CD4-positive, alpha-beta memory T cell (primary cell): ENCODE results near the gene ZDHHC14. TPM values are rescaled to one million over a fixed set of nuclear protein-coding genes. Genes with fewer than 3 reads are reported as not detected.
A peak's percentile ranks its signal among the peaks of the same experiment; 100 is the strongest.

Experiments used
- CTCF ChIA-PET: fragments of 350-600 bp; sonication (Branson Sonifier 250); formaldehyde crosslinking; loops from one replicate; lab custom pipeline; 2021; ENCODE audit warnings: inconsistent platforms; ENCODE audit not compliant: partially characterized antibody; lab: Charles Lee
- POLR2A ChIA-PET: fragments of 350-600 bp; sonication (Branson Sonifier 250); formaldehyde crosslinking; loops from one replicate; lab custom pipeline; 2021; ENCODE audit not compliant: partially characterized antibody; lab: Charles Lee
- DNase-seq, 5 donors: peaks; one replicate each; pipeline versions ENCODE4 v3.0.0 to v3.0.0-alpha.2; 2020 to 2022; ENCODE audit warnings: mixed read lengths in 1 of 5
- H3K27ac ChIP-seq: one replicate; pipeline ENCODE4 v1.7.0; 2013; ENCODE audit warnings: low read depth, low read length
- H3K27me3 ChIP-seq: 2 replicates; pipeline ENCODE4 v1.7.0; 2013; ENCODE audit warnings: mild to moderate bottlenecking, low read length, moderate library complexity; ENCODE audit not compliant: insufficient read depth
- H3K36me3 ChIP-seq: 2 replicates; pipeline ENCODE4 v1.7.0; 2013; ENCODE audit warnings: mild to moderate bottlenecking, low read length, moderate library complexity; ENCODE audit not compliant: insufficient read depth
- H3K4me1 ChIP-seq: 2 replicates; pipeline ENCODE4 v1.7.0; 2013; ENCODE audit warnings: mild to moderate bottlenecking, low read length, moderate library complexity; ENCODE audit not compliant: insufficient read depth
- H3K4me3 ChIP-seq, 2 donors: one replicate each; pipeline ENCODE4 v1.7.0; 2013; ENCODE audit warnings: low read length in 2 of 2, mild to moderate bottlenecking in 1 of 2
- H3K9me3 ChIP-seq, 2 donors: one replicate each; pipeline ENCODE4 v1.7.0; 2013; ENCODE audit warnings: low read length in 2 of 2, control low read depth in 1 of 2; ENCODE audit not compliant: control insufficient read depth in 1 of 2
- H3K27ac Mint-ChIP-seq, 7 donors: one replicate each; pipeline ENCODE4 v1.8.0; 2020 to 2021; ENCODE audit warnings: mixed read lengths in 7 of 7, mild to moderate bottlenecking in 6 of 7, inconsistent platforms in 3 of 7, moderate library complexity in 3 of 7
- H3K27me3 Mint-ChIP-seq, 2 donors: one replicate each; pipeline ENCODE4 v1.8.0; 2020 to 2021; ENCODE audit warnings: mixed read lengths in 2 of 2
- H3K36me3 Mint-ChIP-seq, 2 donors: one replicate each; pipeline ENCODE4 v1.8.0; 2020 to 2021; ENCODE audit warnings: mixed read lengths in 2 of 2, inconsistent platforms in 1 of 2, mild to moderate bottlenecking in 1 of 2
- H3K4me1 Mint-ChIP-seq, 4 donors: one replicate each; pipeline ENCODE4 v1.8.0; 2020 to 2021; ENCODE audit warnings: mixed read lengths in 4 of 4, mild to moderate bottlenecking in 1 of 4
- H3K4me3 Mint-ChIP-seq, 8 donors: one replicate each; pipeline ENCODE4 v1.8.0; 2020 to 2021; ENCODE audit warnings: mixed read lengths in 8 of 8, mild to moderate bottlenecking in 7 of 8, moderate library complexity in 6 of 8, inconsistent platforms in 3 of 8
- H3K9me3 Mint-ChIP-seq, 8 donors: one replicate each; pipeline ENCODE4 v1.8.0; 2020 to 2021; ENCODE audit warnings: mixed read lengths in 8 of 8, mild to moderate bottlenecking in 5 of 8, inconsistent platforms in 3 of 8, moderate library complexity in 1 of 8
- intact Hi-C: fragments of 100-400 bp; cut with micrococcal nuclease; formaldehyde crosslinking; loops from one replicate; pipeline ENCODE4 v1.15.1; 2023
- polyA plus RNA-seq, 2 donors: library from polyadenylated mRNA; unstranded; fragments of 300-500 nt; fragmentation: Illumina TruSeq; gene quantifications; one replicate each; pipeline ENCODE4 v1.2.3, GENCODE V29; 2021
- total RNA-seq, 2 experiments: library from RNA; stranded (reverse); gene quantifications; one replicate each; pipeline ENCODE4 v1.2.3, GENCODE V29; 2021

ZDHHC14 gene
- total and polyA plus RNA-seq, 4 experiments from 2014 or later = 1.5 to 1.9 (median 1.7) TPM

GRCh38 chr6:157481865-157482249 lies 100.9 kb downstream of the ZDHHC14 start:
- H3K4me3 ChIP-seq = no peak overlapping the region
- no peak for DNase-seq
- no peak overlapping the region for H3K27ac ChIP-seq
- peak overlapping the region in 1 of 7 donors; percentile 27 for H3K27ac Mint-ChIP-seq
- no peaks in the 10 kb centered on the region for H3K27me3 Mint-ChIP-seq
- peaks cover 6% of the 10 kb centered on the region for H3K4me1 ChIP-seq
- intact Hi-C loops = no loop called here
- H3K4me3 Mint-ChIP-seq = no peak overlapping the region
- H3K4me1 Mint-ChIP-seq = peaks cover 9 to 11% (median 10%) of the 10 kb centered on the region in 4 donors
- peaks cover 0 to 2% (median 0%) of the 10 kb centered on the region in 8 donors for H3K9me3 Mint-ChIP-seq
- H3K36me3 Mint-ChIP-seq = no peaks in the 10 kb centered on the region
- no peaks in the 10 kb centered on the region for H3K9me3 ChIP-seq
- POLR2A ChIA-PET = no interaction called here
- no peaks in the 10 kb centered on the region for H3K36me3 ChIP-seq
- no peaks in the 10 kb centered on the region for H3K27me3 ChIP-seq
- CTCF ChIA-PET = interaction anchor here (0.6 to 1.4 kb wide), 2 partner anchors 31 to 184 kb away, joined by 3 read pairs; no protein-coding TSS in a partner anchor

GRCh38 chr6:157483770-157484169 lies 102.8 kb downstream of the ZDHHC14 start:
- peaks cover 0 to 2% (median 0%) of the 10 kb centered on the region in 8 donors for H3K9me3 Mint-ChIP-seq

GRCh38 chr6:157484181-157484580 lies 103.2 kb downstream of the ZDHHC14 start:
- Mint-ChIP-seq H3K27me3 (no peaks in the 10 kb centered on the region), H3K9me3 (peaks cover 0 to 2% (median 0%) of the 10 kb centered on the region in 8 donors), H3K27ac (no peak overlapping the region), H3K36me3 (no peaks in the 10 kb centered on the region), H3K4me3 (no peak overlapping the region), H3K4me1 (peaks cover 9 to 21% (median 17%) of the 10 kb centered on the region in 4 donors)
- H3K27me3 ChIP-seq = no peaks in the 10 kb centered on the region
- no peaks in the 10 kb centered on the region for H3K9me3 ChIP-seq
- peaks cover 19% of the 10 kb centered on the region for H3K4me1 ChIP-seq
- ChIA-PET POLR2A (no interaction called here), CTCF (interaction anchor here (0.7 kb wide), 1 partner anchor 883 kb away, joined by 3 read pairs; no protein-coding TSS in a partner anchor)
- H3K36me3 ChIP-seq = no peaks in the 10 kb centered on the region
- no peak for DNase-seq
- H3K27ac ChIP-seq = no peak overlapping the region
- no peak overlapping the region for H3K4me3 ChIP-seq
- intact Hi-C loops = no loop called here

More at GRCh38 chr6:157483770-157484169, 102.8 kb downstream of the ZDHHC14 start:
- ChIA-PET CTCF (interaction anchor here (0.7 kb wide), 1 partner anchor 883 kb away, joined by 3 read pairs; no protein-coding TSS in a partner anchor), POLR2A (no interaction called here)
- Histone ChIP-seq H3K27ac (no peak overlapping the region), H3K4me3 (no peak overlapping the region), H3K27me3 (no peaks in the 10 kb centered on the region), H3K4me1 (peaks cover 15% of the 10 kb centered on the region), H3K36me3 (no peaks in the 10 kb centered on the region), H3K9me3 (no peaks in the 10 kb centered on the region)
- Mint-ChIP-seq H3K4me3 (no peak overlapping the region), H3K4me1 (peaks cover 9 to 21% (median 16%) of the 10 kb centered on the region in 4 donors), H3K27me3 (no peaks in the 10 kb centered on the region), H3K27ac (no peak overlapping the region), H3K36me3 (no peaks in the 10 kb centered on the region)
- no peak for DNase-seq
- intact Hi-C loops = no loop called here

- H3K27me3 Mint-ChIP-seq = peaks cover 3% of the 10 kb centered on the region in 2 donors
- H3K9me3 ChIP-seq = no peaks in the 10 kb centered on the region
- H3K4me1 ChIP-seq = peaks cover 26% of the 10 kb centered on the region
- ChIA-PET CTCF (no interaction called here), POLR2A (interaction anchor here (1.1 kb wide), 1 partner anchor 107 kb away, joined by 3 read pairs; no protein-coding TSS in a partner anchor)
- H3K27ac Mint-ChIP-seq = peak overlapping the region; percentile 17 to 93 (median 76)
- peak in 3 of 5 donors; percentile 19 to 42 (median 38) for DNase-seq
- H3K4me3 ChIP-seq = no peak overlapping the region
- peaks cover 0 to 2% (median 0%) of the 10 kb centered on the region in 8 donors for H3K9me3 Mint-ChIP-seq
- H3K4me3 Mint-ChIP-seq = peak overlapping the region in 7 of 8 donors; percentile 24 to 75 (median 49)
- no peaks in the 10 kb centered on the region for H3K27me3 ChIP-seq
- no peaks in the 10 kb centered on the region for H3K36me3 ChIP-seq
- H3K27ac ChIP-seq = no peak overlapping the region
- no peaks in the 10 kb centered on the region for H3K36me3 Mint-ChIP-seq
- intact Hi-C loops = no loop called here
- peaks cover 14 to 28% (median 23%) of the 10 kb centered on the region in 4 donors for H3K4me1 Mint-ChIP-seq
These were observed 105.6 kb downstream of the ZDHHC14 start for GRCh38 chr6:157486572-157486971.

GRCh38 chr6:157487110-157487773 lies 106.3 kb downstream of the ZDHHC14 start:
- ChIA-PET POLR2A (interaction anchor here (1.1 kb wide), 1 partner anchor 107 kb away, joined by 3 read pairs; no protein-coding TSS in a partner anchor), CTCF (no interaction called here)
- H3K36me3 ChIP-seq = no peaks in the 10 kb centered on the region
- intact Hi-C loops = no loop called here
- H3K4me1 Mint-ChIP-seq = peaks cover 14 to 28% (median 23%) of the 10 kb centered on the region in 4 donors
- H3K4me1 ChIP-seq = peaks cover 26% of the 10 kb centered on the region
- H3K36me3 Mint-ChIP-seq = no peaks in the 10 kb centered on the region
- peak overlapping the region in 4 of 7 donors; percentile 17 to 92 (median 70) for H3K27ac Mint-ChIP-seq
- no peak overlapping the region for H3K4me3 ChIP-seq
- peak overlapping the region in 2 of 8 donors; percentile 22 to 50 for H3K4me3 Mint-ChIP-seq
- no peaks in the 10 kb centered on the region for H3K27me3 ChIP-seq
- peaks cover 3% of the 10 kb centered on the region in 2 donors for H3K27me3 Mint-ChIP-seq
- H3K9me3 Mint-ChIP-seq = peaks cover 0 to 2% (median 0%) of the 10 kb centered on the region in 8 donors
- DNase-seq = no peak
- no peaks in the 10 kb centered on the region for H3K9me3 ChIP-seq
- H3K27ac ChIP-seq = no peak overlapping the region

- no peak overlapping the region for H3K27ac ChIP-seq
- ChIA-PET CTCF (no interaction called here), POLR2A (no interaction called here)
- H3K27ac Mint-ChIP-seq = peak overlapping the region in 1 of 7 donors; percentile 37
- H3K4me1 Mint-ChIP-seq = peaks cover 14 to 28% (median 23%) of the 10 kb centered on the region in 4 donors
- H3K27me3 ChIP-seq = no peaks in the 10 kb centered on the region
- peaks cover 3% of the 10 kb centered on the region in 2 donors for H3K27me3 Mint-ChIP-seq
- no peak overlapping the region for H3K4me3 Mint-ChIP-seq
- H3K9me3 ChIP-seq = no peaks in the 10 kb centered on the region
- intact Hi-C loops = no loop called here
- peaks cover 26% of the 10 kb centered on the region for H3K4me1 ChIP-seq
- H3K36me3 ChIP-seq = no peaks in the 10 kb centered on the region
- no peaks in the 10 kb centered on the region for H3K36me3 Mint-ChIP-seq
- H3K9me3 Mint-ChIP-seq = peaks cover 0 to 2% (median 0%) of the 10 kb centered on the region in 8 donors
- no peak for DNase-seq
- no peak overlapping the region for H3K4me3 ChIP-seq
These were observed 107.1 kb downstream of the ZDHHC14 start for GRCh38 chr6:157488058-157488457.

GRCh38 chr6:157488716-157489118 lies 107.7 kb downstream of the ZDHHC14 start:
- POLR2A ChIA-PET = no interaction called here
- Histone ChIP-seq H3K4me1 (peaks cover 26% of the 10 kb centered on the region), H3K36me3 (no peaks in the 10 kb centered on the region)

More at GRCh38 chr6:157488716-157489118, 107.7 kb downstream of the ZDHHC14 start:
- Mint-ChIP-seq H3K27ac (no peak overlapping the region), H3K9me3 (peaks cover 0 to 2% (median 0%) of the 10 kb centered on the region in 8 donors), H3K27me3 (peaks cover 3% of the 10 kb centered on the region in 2 donors), H3K4me3 (no peak overlapping the region), H3K4me1 (peaks cover 14 to 28% (median 23%) of the 10 kb centered on the region in 4 donors), H3K36me3 (no peaks in the 10 kb centered on the region)
- intact Hi-C loops = no loop called here
- no peak overlapping the region for H3K4me3 ChIP-seq
- CTCF ChIA-PET = no interaction called here
- H3K27me3 ChIP-seq = no peaks in the 10 kb centered on the region
- DNase-seq = no peak
- no peak overlapping the region for H3K27ac ChIP-seq
- no peaks in the 10 kb centered on the region for H3K9me3 ChIP-seq
